Ovary (tissue), 3 donors: ENCODE data around the gene KLHL22.

Experiments used
- POLR2A ChIP-seq: fragments of 450-650 bp; IDR thresholded peaks from one replicate; pipeline ENCODE4 v1.6.1; 2017; ENCODE audit warnings: antibody characterized with exemption, mild to moderate bottlenecking, moderate library complexity
- TF ChIP-seq, protein P1 (sequence below), 3 donors: fragments of 450-650 bp in 2 of 3; fragments of 200-600 bp in 1 of 3; IDR thresholded peaks; one replicate each; pipeline versions ENCODE4 v1.5.1 to v1.8.0; 2016 to 2022; ENCODE audit warnings: antibody characterized with exemption in 3 of 3, mild to moderate bottlenecking in 1 of 3
- donor health status: DM: no; HTN: no; CAD: no.

DNA sequence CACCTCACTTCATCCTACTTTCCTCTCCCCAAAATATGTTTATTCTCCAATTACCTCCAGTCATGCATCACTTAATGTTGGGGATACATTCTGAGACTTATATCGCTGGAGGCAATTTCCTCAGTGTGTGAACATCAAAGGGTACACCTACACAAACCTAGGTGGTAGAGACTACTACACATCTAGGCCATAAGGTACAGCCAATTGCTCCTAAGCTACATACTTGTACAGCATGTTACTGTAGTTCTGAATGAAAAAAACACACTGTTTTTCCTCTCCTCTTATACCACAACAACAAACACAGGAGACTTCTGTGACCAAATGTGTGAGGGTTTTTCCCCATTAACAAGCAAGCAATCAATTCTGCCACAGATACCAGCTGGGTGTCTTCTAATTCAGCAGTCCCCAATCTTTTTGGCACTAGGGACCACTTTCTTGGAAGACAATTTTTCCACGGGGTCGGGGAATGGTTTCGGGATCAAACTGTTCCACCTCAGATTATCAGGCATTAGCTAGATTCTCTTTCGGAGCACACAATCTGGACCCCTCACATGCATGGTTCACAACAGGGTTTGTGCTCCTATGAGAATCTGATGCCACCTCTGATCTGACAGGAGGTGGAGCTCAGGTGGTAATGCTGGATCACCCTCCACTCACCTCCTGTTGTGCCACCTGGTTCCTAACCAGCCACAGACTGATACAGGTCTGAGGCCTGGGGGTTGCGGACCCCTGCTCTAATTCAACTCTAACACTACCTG lies 5.2 kb downstream of the KLHL22 start:
- TF ChIP-seq, protein P1, sequence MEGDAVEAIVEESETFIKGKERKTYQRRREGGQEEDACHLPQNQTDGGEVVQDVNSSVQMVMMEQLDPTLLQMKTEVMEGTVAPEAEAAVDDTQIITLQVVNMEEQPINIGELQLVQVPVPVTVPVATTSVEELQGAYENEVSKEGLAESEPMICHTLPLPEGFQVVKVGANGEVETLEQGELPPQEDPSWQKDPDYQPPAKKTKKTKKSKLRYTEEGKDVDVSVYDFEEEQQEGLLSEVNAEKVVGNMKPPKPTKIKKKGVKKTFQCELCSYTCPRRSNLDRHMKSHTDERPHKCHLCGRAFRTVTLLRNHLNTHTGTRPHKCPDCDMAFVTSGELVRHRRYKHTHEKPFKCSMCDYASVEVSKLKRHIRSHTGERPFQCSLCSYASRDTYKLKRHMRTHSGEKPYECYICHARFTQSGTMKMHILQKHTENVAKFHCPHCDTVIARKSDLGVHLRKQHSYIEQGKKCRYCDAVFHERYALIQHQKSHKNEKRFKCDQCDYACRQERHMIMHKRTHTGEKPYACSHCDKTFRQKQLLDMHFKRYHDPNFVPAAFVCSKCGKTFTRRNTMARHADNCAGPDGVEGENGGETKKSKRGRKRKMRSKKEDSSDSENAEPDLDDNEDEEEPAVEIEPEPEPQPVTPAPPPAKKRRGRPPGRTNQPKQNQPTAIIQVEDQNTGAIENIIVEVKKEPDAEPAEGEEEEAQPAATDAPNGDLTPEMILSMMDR (IDR thresholded peaks at IDR 0.05) = no peak
- no peak for TF ChIP-seq POLR2A
